ENCODE results near the gene IRX4. TPM values are rescaled to one million over a fixed set of nuclear protein-coding genes. Genes with fewer than 3 reads are reported as not detected.

Gene IRX4
- total RNA-seq, 1 donor from 2014 or later = 0.92 TPM

DNA sequence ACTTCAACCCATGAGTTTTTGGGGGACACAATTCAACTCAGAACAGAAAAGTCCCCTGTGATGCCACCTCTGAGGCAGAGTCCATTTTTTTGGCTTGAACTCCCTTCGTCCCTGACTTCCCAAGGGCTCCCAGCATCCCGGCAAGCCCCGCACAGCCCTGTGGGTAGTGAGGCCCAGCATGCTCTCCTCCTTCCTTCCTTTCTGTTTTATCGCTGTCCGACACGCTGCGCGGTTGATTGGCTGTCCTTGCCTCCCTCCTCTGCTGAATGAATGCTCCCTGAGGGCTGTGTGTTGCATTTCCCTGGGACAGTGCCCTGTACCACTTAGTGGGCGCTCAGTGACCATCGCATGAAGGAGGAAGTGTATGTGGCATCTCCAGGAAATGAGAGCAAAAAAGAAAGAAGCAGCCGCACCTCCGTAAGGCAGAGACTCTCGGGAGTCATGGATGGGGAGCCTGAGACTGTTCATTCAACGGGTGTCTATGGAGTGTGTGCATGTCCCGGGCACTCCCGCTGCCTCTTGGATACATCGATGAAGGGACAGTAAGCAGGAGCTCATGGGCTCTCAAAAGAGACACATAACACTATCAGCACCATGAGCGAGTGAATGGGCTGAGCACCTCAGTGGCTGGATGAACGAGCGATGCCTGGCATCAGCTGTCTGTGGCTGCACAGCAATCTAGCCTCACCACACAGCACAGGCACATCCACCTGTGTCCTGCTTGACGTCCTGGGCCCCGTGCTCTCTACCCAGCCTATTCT lies 10.1 kb upstream of the IRX4 start:
- Histone ChIP-seq H3K36me3 (ENCODE audit: control insufficient read depth, insufficient read depth, low read length) (no peaks in the 10 kb centered on the region), H3K4me3 (ENCODE audit: low read depth, low read length) (no peak overlapping the region), H3K27me3 (ENCODE audit: control insufficient read depth, insufficient read depth, low read length) (peaks cover 32% of the 10 kb centered on the region)
- no peak for DNase-seq (ENCODE audit: low read depth)
- TF ChIP-seq, protein P1, sequence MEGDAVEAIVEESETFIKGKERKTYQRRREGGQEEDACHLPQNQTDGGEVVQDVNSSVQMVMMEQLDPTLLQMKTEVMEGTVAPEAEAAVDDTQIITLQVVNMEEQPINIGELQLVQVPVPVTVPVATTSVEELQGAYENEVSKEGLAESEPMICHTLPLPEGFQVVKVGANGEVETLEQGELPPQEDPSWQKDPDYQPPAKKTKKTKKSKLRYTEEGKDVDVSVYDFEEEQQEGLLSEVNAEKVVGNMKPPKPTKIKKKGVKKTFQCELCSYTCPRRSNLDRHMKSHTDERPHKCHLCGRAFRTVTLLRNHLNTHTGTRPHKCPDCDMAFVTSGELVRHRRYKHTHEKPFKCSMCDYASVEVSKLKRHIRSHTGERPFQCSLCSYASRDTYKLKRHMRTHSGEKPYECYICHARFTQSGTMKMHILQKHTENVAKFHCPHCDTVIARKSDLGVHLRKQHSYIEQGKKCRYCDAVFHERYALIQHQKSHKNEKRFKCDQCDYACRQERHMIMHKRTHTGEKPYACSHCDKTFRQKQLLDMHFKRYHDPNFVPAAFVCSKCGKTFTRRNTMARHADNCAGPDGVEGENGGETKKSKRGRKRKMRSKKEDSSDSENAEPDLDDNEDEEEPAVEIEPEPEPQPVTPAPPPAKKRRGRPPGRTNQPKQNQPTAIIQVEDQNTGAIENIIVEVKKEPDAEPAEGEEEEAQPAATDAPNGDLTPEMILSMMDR (IDR thresholded peaks at IDR 0.05; ENCODE audit: insufficient read depth, low read length, poor library complexity, severe bottlenecking) = no peak

DNA sequence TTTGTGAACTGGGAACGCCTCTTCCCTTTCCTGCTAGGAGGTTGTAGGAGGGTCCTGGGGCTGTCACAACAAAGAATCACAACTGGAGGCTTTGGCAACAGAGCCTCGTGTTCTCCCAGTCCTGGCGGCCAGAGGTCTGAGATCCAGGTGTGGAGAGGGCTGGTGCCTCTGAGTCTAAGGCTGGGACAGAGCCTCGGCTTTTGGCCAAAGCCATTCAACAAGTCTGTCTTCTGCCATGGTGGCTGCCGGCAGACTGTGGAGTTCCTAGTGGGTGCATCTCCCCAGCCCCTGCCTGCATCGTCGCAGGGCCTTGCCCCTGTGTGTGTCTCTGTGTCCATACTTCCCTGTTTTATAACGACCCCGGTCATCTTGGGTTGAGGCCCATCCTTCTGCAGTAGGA lies 9.5 kb upstream of the IRX4 start:
- TF ChIP-seq, protein P1 (IDR thresholded peaks at IDR 0.05; ENCODE audit: insufficient read depth, low read length, poor library complexity, severe bottlenecking) = no peak
- H3K4me3 ChIP-seq (ENCODE audit: low read depth, low read length) = no peak overlapping the region
- DNase-seq (ENCODE audit: low read depth) = no peak
- H3K36me3 ChIP-seq (ENCODE audit: control insufficient read depth, insufficient read depth, low read length) = no peaks in the 10 kb centered on the region
- peaks cover 37% of the 10 kb centered on the region for H3K27me3 ChIP-seq (ENCODE audit: control insufficient read depth, insufficient read depth, low read length)

DNA sequence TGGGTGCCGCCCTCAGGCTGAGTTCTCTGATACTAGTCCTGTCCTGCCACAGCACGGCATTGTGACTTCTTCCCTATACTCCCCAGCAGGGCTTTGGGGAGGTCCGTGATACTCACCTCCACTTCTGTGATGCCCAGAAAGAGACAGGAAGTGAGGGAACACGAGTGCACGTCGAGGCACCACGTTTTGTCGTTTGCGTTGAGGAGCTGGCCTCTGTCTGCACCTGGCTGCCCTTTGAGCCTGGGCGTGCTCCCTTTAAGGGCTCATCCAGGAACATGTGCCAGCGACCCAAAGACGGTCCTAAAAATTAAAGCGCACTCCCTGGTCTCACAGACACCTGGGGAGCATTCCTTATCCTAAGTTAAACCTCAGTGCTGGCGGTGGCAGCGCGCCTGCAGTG lies 8.7 kb upstream of the IRX4 start:
- TF ChIP-seq, protein P1 (IDR thresholded peaks at IDR 0.05; ENCODE audit: insufficient read depth, low read length, poor library complexity, severe bottlenecking) = no peak
- DNase-seq (ENCODE audit: low read depth) = no peak
- Histone ChIP-seq H3K36me3 (ENCODE audit: control insufficient read depth, insufficient read depth, low read length) (no peaks in the 10 kb centered on the region), H3K27me3 (ENCODE audit: control insufficient read depth, insufficient read depth, low read length) (peaks cover 42% of the 10 kb centered on the region), H3K4me3 (ENCODE audit: low read depth, low read length) (no peak overlapping the region)

DNA sequence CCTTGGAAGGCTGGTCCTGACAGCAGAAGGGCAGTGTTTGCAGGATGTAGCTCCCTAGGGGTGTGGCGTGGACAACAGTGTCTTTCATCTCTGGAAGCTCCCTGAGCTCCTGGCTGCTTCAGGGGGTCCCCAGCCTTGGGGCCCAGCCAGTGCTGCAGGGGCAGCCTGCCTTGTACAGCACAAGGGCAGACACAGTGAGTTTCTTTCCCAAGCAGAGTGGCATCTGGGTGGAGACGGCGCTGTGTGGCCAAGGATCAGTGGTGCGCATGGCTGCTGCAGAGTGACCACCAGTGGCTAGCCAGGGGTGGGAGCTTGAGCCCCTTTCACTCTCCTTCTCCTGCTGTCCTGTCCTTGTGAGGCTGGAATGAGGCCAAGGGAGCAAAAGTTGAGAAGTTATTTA lies 7.6 kb upstream of the IRX4 start:
- TF ChIP-seq, protein P1 (IDR thresholded peaks at IDR 0.05; ENCODE audit: insufficient read depth, low read length, poor library complexity, severe bottlenecking) = no peak
- Histone ChIP-seq H3K27me3 (ENCODE audit: control insufficient read depth, insufficient read depth, low read length) (peaks cover 53% of the 10 kb centered on the region), H3K4me3 (ENCODE audit: low read depth, low read length) (no peak overlapping the region), H3K36me3 (ENCODE audit: control insufficient read depth, insufficient read depth, low read length) (no peaks in the 10 kb centered on the region)
- no peak for DNase-seq (ENCODE audit: low read depth)

DNA sequence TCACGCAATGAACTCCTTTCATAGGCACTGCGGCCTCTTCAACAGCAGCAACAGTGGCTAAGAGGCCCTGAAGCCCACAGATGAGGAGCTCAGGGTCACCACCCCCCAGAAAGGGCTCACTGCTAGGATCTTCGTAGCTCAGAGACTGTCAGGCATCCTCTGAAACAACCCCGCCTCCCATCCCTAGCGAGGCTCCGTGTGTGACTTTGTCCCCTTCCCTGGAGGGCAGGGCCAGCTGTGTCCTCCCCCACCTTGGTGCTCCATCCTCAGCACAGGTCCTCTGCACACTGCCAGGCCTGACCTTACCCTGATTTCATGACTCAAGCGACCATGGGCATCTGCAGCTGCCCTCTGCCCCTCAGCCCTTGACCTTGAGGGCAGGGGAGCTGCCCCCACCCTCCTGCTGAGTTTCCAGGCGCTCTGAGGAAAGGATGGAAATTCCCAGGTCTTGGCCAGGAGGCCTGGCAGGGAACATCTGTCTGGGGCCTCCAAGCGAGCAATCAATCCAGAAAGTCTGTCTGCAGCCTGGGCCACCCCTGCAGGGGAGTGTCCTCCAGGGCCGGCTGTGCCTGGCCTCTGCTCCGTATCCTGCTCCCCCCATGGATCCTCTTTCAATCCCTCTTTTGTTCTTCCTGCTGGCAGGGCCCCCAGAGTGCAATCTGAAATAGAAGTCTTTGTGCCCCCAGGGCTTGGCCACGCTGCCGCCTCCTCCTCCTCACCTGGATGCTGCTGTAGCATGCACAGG lies 6.8 kb upstream of the IRX4 start:
- DNase-seq (ENCODE audit: low read depth) = no peak
- Histone ChIP-seq H3K4me3 (ENCODE audit: low read depth, low read length) (no peak overlapping the region), H3K27me3 (ENCODE audit: control insufficient read depth, insufficient read depth, low read length) (peaks cover 59% of the 10 kb centered on the region), H3K36me3 (ENCODE audit: control insufficient read depth, insufficient read depth, low read length) (no peaks in the 10 kb centered on the region)
- TF ChIP-seq, protein P1 (IDR thresholded peaks at IDR 0.05; ENCODE audit: insufficient read depth, low read length, poor library complexity, severe bottlenecking) = no peak
